Measurements from ENCODE around the gene IFT80. TPM values are rescaled to one million over a fixed set of nuclear protein-coding genes. Genes with fewer than 3 reads are reported as not detected.

The IFT80 gene
- total and polyA plus RNA-seq, 2 donors (not counting 3 experiments of a cell fraction or from before 2014, with no cell fraction given) = 7.3 to 22.5 TPM

DNA sequence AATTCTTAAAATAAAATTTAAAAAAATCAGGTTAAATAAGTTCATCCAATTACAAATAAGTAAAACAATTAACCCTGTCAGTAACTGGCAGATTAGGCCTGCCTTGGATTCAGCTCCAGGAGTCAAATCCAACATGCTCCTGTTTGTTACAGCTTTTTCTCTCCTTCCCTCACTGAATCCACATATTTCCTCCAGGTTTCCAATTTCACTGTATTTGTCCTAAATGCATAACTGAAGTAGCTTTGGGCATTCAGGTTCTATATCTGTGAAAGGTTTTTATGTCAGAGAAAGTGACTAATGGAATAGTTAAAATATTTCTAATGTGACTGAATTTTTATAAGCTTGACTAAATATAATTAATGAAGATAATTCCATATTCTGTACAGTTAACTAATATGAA, 79.7 kb downstream of the IFT80 start:
- H4K20me1 ChIP-seq (replicated peaks; ENCODE audit: control insufficient read depth, extremely low read depth, insufficient read depth, low read length) = no peaks in the 10 kb centered on the region
- H3K27ac ChIP-seq (ENCODE audit: insufficient read depth, low read depth, low read length) = no peak overlapping the region
- DNase-seq (ENCODE audit: low read depth, low spot score) = no peak
- no peak overlapping the region for H3K9ac ChIP-seq (replicated peaks; ENCODE audit: extremely low read depth, insufficient read depth, low read length)
- dilution Hi-C loops (cut with MboI; ENCODE audit: extremely low pct_ligation_motif_present, low sequenced_read_pairs) = no loop called here
- H3K9me3 ChIP-seq (replicated peaks; ENCODE audit: control insufficient read depth, insufficient read depth, low read length) = no peaks in the 10 kb centered on the region
- no TSS peak for BruUV-seq (replicated peaks)
- FAIRE-seq = no peak
- H3K4me3 ChIP-seq (replicated peaks in 1 of 3; ENCODE audit: insufficient read depth in 1 of 3, low read depth in 1 of 3, low read length in 3 of 3) = no peak overlapping the region
- ChIA-PET CTCF (interaction anchor here (1.1 to 1.5 kb wide), 2 partner anchors 9 to 11 kb away, joined by 3 read pairs; no protein-coding TSS in a partner anchor), POLR2A (no interaction called here)
- intact Hi-C loops (cut with micrococcal nuclease) = no loop called here
- H3K9me1 ChIP-seq (replicated peaks; ENCODE audit: control insufficient read depth, extremely low read depth, insufficient read depth, low read length) = no peaks in the 10 kb centered on the region
- no peaks in the 10 kb centered on the region for H3K4me1 ChIP-seq (ENCODE audit: control insufficient read depth, extremely low read depth, insufficient read depth, low read length)
- TF ChIP-seq, protein P1, sequence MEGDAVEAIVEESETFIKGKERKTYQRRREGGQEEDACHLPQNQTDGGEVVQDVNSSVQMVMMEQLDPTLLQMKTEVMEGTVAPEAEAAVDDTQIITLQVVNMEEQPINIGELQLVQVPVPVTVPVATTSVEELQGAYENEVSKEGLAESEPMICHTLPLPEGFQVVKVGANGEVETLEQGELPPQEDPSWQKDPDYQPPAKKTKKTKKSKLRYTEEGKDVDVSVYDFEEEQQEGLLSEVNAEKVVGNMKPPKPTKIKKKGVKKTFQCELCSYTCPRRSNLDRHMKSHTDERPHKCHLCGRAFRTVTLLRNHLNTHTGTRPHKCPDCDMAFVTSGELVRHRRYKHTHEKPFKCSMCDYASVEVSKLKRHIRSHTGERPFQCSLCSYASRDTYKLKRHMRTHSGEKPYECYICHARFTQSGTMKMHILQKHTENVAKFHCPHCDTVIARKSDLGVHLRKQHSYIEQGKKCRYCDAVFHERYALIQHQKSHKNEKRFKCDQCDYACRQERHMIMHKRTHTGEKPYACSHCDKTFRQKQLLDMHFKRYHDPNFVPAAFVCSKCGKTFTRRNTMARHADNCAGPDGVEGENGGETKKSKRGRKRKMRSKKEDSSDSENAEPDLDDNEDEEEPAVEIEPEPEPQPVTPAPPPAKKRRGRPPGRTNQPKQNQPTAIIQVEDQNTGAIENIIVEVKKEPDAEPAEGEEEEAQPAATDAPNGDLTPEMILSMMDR (IDR thresholded peaks at IDR 0.05; ENCODE audit: extremely low read depth in 1 of 2, insufficient read depth in 1 of 2, low read depth in 1 of 2, low read length in 2 of 2) = no peak
- TF ChIP-seq GATA2 (IDR thresholded peaks at IDR 0.05; ENCODE audit: insufficient read depth, insufficient read length, low read depth, low read length) (no peak), MYC (IDR thresholded peaks at IDR 0.05; ENCODE audit: low read depth, low read length) (no peak), POLR2AphosphoS5 (IDR thresholded peaks at IDR 0.05; ENCODE audit: insufficient read depth, low read depth, low read length) (no peak), POLR2A (IDR thresholded peaks at IDR 0.05; ENCODE audit: low read depth, low read length) (no peak), JUN (IDR thresholded peaks at IDR 0.05; ENCODE audit: borderline replicate concordance, insufficient read depth, insufficient read length, low read depth) (no peak), EZH2 (IDR thresholded peaks at IDR 0.05; ENCODE audit: borderline replicate concordance, low read depth, low read length, severe bottlenecking) (no peak), FOS (IDR thresholded peaks at IDR 0.05; ENCODE audit: borderline replicate concordance, insufficient read depth, low read length) (no peak)
- TF ChIP-seq, protein P2, sequence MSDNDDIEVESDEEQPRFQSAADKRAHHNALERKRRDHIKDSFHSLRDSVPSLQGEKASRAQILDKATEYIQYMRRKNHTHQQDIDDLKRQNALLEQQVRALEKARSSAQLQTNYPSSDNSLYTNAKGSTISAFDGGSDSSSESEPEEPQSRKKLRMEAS (IDR thresholded peaks at IDR 0.05; ENCODE audit: insufficient read depth, insufficient read length) = no peak
- no peak overlapping the region for H3K4me2 ChIP-seq (ENCODE audit: insufficient read depth, low read length)
- H3K27me3 ChIP-seq (ENCODE audit: control insufficient read depth in 2 of 2, insufficient read depth in 2 of 2, low read length in 2 of 2) = no peaks in the 10 kb centered on the region
- H3K36me3 ChIP-seq (ENCODE audit: control insufficient read depth in 2 of 2, extremely low read depth in 1 of 2, insufficient read depth in 2 of 2, low read length in 2 of 2) = no peaks in the 10 kb centered on the region
- no peak overlapping the region for H2AFZ ChIP-seq (ENCODE audit: low read depth, low read length)
- H3K79me2 ChIP-seq (ENCODE audit: control insufficient read depth, insufficient read depth, low read length) = no peaks in the 10 kb centered on the region

Data from endothelial cell of umbilical vein (primary cell).